HepG2 (cell line): ENCODE results near the gene PIGN. TPM values are rescaled to one million over a fixed set of nuclear protein-coding genes. Genes with fewer than 3 reads are reported as not detected.

Source experiments
- CEBPB ChIP-seq: IDR thresholded peaks from 2 replicates; pipeline ENCODE4 v1.6.1; 2011; ENCODE audit warnings: low read depth, low read length, improper control_type of control experiment, borderline replicate concordance
- KAT2B ChIP-seq: fragments of 150-350 bp; IDR thresholded peaks from 2 replicates; pipeline ENCODE4 v1.6.1; 2014; ENCODE audit warnings: low read depth, low read length, borderline replicate concordance
- KDM4B ChIP-seq: sonication (generic); formaldehyde crosslinking; IDR thresholded peaks from 2 replicates; pipeline ENCODE4 v1.4.0; 2020; ENCODE audit warnings: missing genetic modification reagents
- LCORL ChIP-seq, 2 experiments: fragments of 450-650 bp in 1 of 2; sonication (generic) in 1 of 2; formaldehyde crosslinking in 1 of 2; IDR thresholded peaks; 2 replicates each; pipeline versions ENCODE4 v1.5.0 to v1.6.1; 2017 to 2020; ENCODE audit warnings: antibody characterized with exemption in 1 of 2, missing genetic modification reagents in 1 of 2
- MAFG ChIP-seq: sonication (generic); formaldehyde crosslinking; IDR thresholded peaks from 2 replicates; pipeline ENCODE4 v1.5.1; 2020; ENCODE audit warnings: mild to moderate bottlenecking, missing genetic modification reagents
- NFIC ChIP-seq: IDR thresholded peaks from 2 replicates; pipeline ENCODE4 v1.6.1; 2012; ENCODE audit warnings: mild to moderate bottlenecking, low read length, inconsistent platforms
- SETDB1 ChIP-seq: sonication (generic); formaldehyde crosslinking; IDR thresholded peaks from 2 replicates; pipeline ENCODE4 v1.5.1; 2020; ENCODE audit warnings: missing genetic modification reagents, mild to moderate bottlenecking, borderline replicate concordance
- SRF ChIP-seq: IDR thresholded peaks from 2 replicates; pipeline ENCODE4 v1.6.1; 2011; ENCODE audit warnings: mild to moderate bottlenecking, low read depth, low read length, moderate library complexity
- TARDBP ChIP-seq: sonication (generic); formaldehyde crosslinking; IDR thresholded peaks from 2 replicates; pipeline ENCODE4 v1.8.0; 2022; ENCODE audit warnings: mild to moderate bottlenecking, missing genetic modification reagents
- TCF7 ChIP-seq: sonication (generic); IDR thresholded peaks from 2 replicates; pipeline ENCODE4 v1.6.1; 2016; ENCODE audit warnings: antibody characterized with exemption, low read depth
- TRIM24 ChIP-seq: sonication (generic); formaldehyde crosslinking; IDR thresholded peaks from 2 replicates; pipeline ENCODE4 v1.8.0; 2022; ENCODE audit warnings: mild to moderate bottlenecking, missing genetic modification reagents
- ZBTB7A ChIP-seq: sonication (generic); formaldehyde crosslinking; IDR thresholded peaks from 2 replicates; pipeline ENCODE4 v1.8.0; 2022; ENCODE audit warnings: mild to moderate bottlenecking, missing genetic modification reagents
- ZNF160 ChIP-seq: sonication (generic); formaldehyde crosslinking; IDR thresholded peaks from 2 replicates; pipeline ENCODE4 v1.8.0; 2022; ENCODE audit warnings: mild to moderate bottlenecking, inconsistent platforms, missing genetic modification reagents
- ZNF274 ChIP-seq: sonication (generic); formaldehyde crosslinking; IDR thresholded peaks from 2 replicates; pipeline ENCODE4 v1.5.1; 2020; ENCODE audit warnings: mild to moderate bottlenecking, missing genetic modification reagents
- ZNF337 ChIP-seq: sonication (generic); formaldehyde crosslinking; IDR thresholded peaks from 2 replicates; pipeline ENCODE4 v1.5.1; 2020; ENCODE audit warnings: missing genetic modification reagents, low read depth, mild to moderate bottlenecking, borderline replicate concordance
- polyA plus RNA-seq, 8 experiments: library from polyadenylated mRNA; depleted of rRNA in 3 of 8; stranded (reverse) in 7 of 8; unstranded in 1 of 8; fragments of >200 nt; fragmentation: Illumina TruSeq in 4 of 8; extraction: Trizol in 4 of 8; gene quantifications; 2 replicates each; pipeline versions ENCODE4 v1.2.1 to v1.2.3, GENCODE V29; 2011 to 2016; ENCODE audit warnings: low read depth in 4 of 8, missing spikeins in 1 of 8, mixed read lengths in 1 of 8; ENCODE audit not compliant: insufficient read depth in 1 of 8
- total RNA-seq, 5 experiments: library from RNA; depleted of rRNA; stranded (reverse); fragments of >200 nt; fragmentation: Illumina TruSeq; extraction: Trizol; gene quantifications; 2 replicates each; pipeline ENCODE4 v1.2.3, GENCODE V29; 2016; ENCODE audit warnings: low read depth in 1 of 5
- TF ChIP-seq, protein P1 (sequence below): sonication (generic); IDR thresholded peaks from 2 replicates; pipeline ENCODE4 v1.6.1; 2016; ENCODE audit warnings: low read depth, borderline replicate concordance
- TF ChIP-seq, protein P2 (sequence below): sonication (generic); formaldehyde crosslinking; IDR thresholded peaks from 2 replicates; pipeline ENCODE4 v1.9.0; 2021; ENCODE audit warnings: missing genetic modification reagents, mild to moderate bottlenecking, borderline replicate concordance
- TF ChIP-seq, protein P3 (sequence below): sonication (generic); formaldehyde crosslinking; IDR thresholded peaks from 2 replicates; pipeline ENCODE4 v1.5.0; 2020; ENCODE audit warnings: missing genetic modification reagents
- TF ChIP-seq, protein P4 (sequence below): sonication (generic); formaldehyde crosslinking; IDR thresholded peaks from 2 replicates; pipeline ENCODE4 v1.8.0; 2022; ENCODE audit warnings: mild to moderate bottlenecking, missing genetic modification reagents, borderline replicate concordance
- TF ChIP-seq, protein P5 (sequence below): sonication (generic); formaldehyde crosslinking; IDR thresholded peaks from 2 replicates; pipeline ENCODE4 v1.4.0; 2020; ENCODE audit warnings: missing genetic modification reagents
- TF ChIP-seq, protein P6 (sequence below): sonication (generic); formaldehyde crosslinking; conservative IDR thresholded peaks from 2 replicates; pipeline ENCODE4 v1.8.0; 2022; ENCODE audit warnings: missing genetic modification reagents

The PIGN gene
- total and polyA plus RNA-seq, 2 of the 13 experiments (the other 11 are each of a cell fraction or from before 2014, with no cell fraction given), result 15.5 to 33.6 TPM

DNA sequence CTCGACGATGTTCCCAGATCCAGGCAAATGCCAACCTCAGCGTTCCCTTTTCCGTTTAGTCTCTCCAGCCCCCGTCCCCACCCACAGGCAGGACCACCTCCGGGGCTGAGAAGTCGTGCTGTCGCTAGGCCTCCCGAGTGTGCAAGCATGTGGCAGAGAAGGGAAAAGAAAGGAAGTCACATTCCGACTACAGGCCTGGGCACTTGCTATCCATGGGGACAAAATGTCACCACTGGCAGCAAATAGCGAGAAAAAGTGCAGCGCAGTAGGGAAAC is 420 bp downstream of the PIGN start (continued):
- TF ChIP-seq, protein P1, sequence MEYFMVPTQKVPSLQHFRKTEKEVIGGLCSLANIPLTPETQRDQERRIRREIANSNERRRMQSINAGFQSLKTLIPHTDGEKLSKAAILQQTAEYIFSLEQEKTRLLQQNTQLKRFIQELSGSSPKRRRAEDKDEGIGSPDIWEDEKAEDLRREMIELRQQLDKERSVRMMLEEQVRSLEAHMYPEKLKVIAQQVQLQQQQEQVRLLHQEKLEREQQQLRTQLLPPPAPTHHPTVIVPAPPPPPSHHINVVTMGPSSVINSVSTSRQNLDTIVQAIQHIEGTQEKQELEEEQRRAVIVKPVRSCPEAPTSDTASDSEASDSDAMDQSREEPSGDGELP, result no peak
- TF ChIP-seq ZNF337, result no peak
- TF ChIP-seq, protein P2, sequence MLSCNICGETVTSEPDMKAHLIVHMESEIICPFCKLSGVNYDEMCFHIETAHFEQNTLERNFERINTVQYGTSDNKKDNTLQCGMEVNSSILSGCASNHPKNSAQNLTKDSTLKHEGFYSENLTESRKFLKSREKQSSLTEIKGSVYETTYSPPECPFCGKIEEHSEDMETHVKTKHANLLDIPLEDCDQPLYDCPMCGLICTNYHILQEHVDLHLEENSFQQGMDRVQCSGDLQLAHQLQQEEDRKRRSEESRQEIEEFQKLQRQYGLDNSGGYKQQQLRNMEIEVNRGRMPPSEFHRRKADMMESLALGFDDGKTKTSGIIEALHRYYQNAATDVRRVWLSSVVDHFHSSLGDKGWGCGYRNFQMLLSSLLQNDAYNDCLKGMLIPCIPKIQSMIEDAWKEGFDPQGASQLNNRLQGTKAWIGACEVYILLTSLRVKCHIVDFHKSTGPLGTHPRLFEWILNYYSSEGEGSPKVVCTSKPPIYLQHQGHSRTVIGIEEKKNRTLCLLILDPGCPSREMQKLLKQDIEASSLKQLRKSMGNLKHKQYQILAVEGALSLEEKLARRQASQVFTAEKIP (CRISPR knock-in tag), result no peak
- no peak for TF ChIP-seq KAT2B
- no peak for TF ChIP-seq ZBTB7A (CRISPR knock-in tag)
- TF ChIP-seq TRIM24, result no peak
- peak; percentile 45; the same call in 1 of the 2 replicates for TF ChIP-seq ZNF274 (CRISPR knock-in tag)
- TF ChIP-seq NFIC, result no peak
- no peak for TF ChIP-seq MAFG (CRISPR knock-in tag)
- no peak for TF ChIP-seq SRF
- TF ChIP-seq, protein P3, sequence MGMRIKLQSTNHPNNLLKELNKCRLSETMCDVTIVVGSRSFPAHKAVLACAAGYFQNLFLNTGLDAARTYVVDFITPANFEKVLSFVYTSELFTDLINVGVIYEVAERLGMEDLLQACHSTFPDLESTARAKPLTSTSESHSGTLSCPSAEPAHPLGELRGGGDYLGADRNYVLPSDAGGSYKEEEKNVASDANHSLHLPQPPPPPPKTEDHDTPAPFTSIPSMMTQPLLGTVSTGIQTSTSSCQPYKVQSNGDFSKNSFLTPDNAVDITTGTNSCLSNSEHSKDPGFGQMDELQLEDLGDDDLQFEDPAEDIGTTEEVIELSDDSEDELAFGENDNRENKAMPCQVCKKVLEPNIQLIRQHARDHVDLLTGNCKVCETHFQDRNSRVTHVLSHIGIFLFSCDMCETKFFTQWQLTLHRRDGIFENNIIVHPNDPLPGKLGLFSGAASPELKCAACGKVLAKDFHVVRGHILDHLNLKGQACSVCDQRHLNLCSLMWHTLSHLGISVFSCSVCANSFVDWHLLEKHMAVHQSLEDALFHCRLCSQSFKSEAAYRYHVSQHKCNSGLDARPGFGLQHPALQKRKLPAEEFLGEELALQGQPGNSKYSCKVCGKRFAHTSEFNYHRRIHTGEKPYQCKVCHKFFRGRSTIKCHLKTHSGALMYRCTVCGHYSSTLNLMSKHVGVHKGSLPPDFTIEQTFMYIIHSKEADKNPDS (CRISPR knock-in tag), result no peak
- TF ChIP-seq SETDB1 (CRISPR knock-in tag), result no peak
- TF ChIP-seq KDM4B (CRISPR knock-in tag), result no peak
- TF ChIP-seq TARDBP (CRISPR knock-in tag), result peak; percentile 67; the same call in 1 of the 2 replicates
- TF ChIP-seq LCORL (IDR thresholded peaks at IDR 0.05), result no peak
- TF ChIP-seq LCORL (CRISPR knock-in tag; IDR thresholded peaks at IDR 0.05), result no peak
- TF ChIP-seq, protein P4, sequence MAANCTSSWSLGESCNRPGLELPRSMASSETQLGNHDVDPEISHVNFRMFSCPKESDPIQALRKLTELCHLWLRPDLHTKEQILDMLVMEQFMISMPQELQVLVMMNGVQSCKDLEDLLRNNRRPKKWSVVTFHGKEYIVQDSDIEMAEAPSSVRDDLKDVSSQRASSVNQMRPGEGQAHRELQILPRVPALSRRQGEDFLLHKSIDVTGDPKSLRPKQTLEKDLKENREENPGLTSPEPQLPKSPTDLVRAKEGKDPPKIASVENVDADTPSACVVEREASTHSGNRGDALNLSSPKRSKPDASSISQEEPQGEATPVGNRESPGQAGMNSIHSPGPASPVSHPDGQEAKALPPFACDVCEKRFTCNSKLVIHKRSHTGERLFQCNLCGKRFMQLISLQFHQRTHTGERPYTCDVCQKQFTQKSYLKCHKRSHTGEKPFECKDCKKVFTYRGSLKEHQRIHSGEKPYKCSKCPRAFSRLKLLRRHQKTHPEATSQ (CRISPR knock-in tag), result no peak
- TF ChIP-seq, protein P5, sequence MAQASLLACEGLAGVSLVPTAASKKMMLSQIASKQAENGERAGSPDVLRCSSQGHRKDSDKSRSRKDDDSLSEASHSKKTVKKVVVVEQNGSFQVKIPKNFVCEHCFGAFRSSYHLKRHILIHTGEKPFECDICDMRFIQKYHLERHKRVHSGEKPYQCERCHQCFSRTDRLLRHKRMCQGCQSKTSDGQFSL, result no peak
- TF ChIP-seq ZNF160 (CRISPR knock-in tag), result no peak
- no peak for TF ChIP-seq TCF7
- TF ChIP-seq CEBPB, result no peak
- TF ChIP-seq, protein P6, sequence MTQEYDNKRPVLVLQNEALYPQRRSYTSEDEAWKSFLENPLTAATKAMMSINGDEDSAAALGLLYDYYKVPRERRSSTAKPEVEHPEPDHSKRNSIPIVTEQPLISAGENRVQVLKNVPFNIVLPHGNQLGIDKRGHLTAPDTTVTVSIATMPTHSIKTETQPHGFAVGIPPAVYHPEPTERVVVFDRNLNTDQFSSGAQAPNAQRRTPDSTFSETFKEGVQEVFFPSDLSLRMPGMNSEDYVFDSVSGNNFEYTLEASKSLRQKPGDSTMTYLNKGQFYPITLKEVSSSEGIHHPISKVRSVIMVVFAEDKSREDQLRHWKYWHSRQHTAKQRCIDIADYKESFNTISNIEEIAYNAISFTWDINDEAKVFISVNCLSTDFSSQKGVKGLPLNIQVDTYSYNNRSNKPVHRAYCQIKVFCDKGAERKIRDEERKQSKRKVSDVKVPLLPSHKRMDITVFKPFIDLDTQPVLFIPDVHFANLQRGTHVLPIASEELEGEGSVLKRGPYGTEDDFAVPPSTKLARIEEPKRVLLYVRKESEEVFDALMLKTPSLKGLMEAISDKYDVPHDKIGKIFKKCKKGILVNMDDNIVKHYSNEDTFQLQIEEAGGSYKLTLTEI (CRISPR knock-in tag), result no peak
